ENCODE data around the gene DHPS. TPM values are rescaled to one million over a fixed set of nuclear protein-coding genes. Genes with fewer than 3 reads are reported as not detected.
"Not testable (repeated sequence)": the region's sequence is repeated elsewhere in the genome, so short reads cannot be mapped to it uniquely, and the experiment has no call there.

The DHPS gene
- total RNA-seq, 1 donor from 2014 or later: 55.3 TPM

GRCh38 chr19:12647490-12648071, 34.1 kb downstream of the DHPS start:
- Mint-ChIP-seq H3K27ac (ENCODE audit: unreplicated experiment) (no peak overlapping the region), H3K9me3 (ENCODE audit: unreplicated experiment) (no peaks in the 10 kb centered on the region), H3K4me1 (ENCODE audit: unreplicated experiment) (no peaks in the 10 kb centered on the region), H3K36me3 (ENCODE audit: low read depth, unreplicated experiment) (peaks cover 15% of the 10 kb centered on the region), H3K27me3 (ENCODE audit: unreplicated experiment) (peaks cover 15% of the 10 kb centered on the region), H3K4me3 (ENCODE audit: unreplicated experiment) (no peak overlapping the region)
- DNase-seq (ENCODE audit: low spot score): no peak
- TF ChIP-seq, protein P1, sequence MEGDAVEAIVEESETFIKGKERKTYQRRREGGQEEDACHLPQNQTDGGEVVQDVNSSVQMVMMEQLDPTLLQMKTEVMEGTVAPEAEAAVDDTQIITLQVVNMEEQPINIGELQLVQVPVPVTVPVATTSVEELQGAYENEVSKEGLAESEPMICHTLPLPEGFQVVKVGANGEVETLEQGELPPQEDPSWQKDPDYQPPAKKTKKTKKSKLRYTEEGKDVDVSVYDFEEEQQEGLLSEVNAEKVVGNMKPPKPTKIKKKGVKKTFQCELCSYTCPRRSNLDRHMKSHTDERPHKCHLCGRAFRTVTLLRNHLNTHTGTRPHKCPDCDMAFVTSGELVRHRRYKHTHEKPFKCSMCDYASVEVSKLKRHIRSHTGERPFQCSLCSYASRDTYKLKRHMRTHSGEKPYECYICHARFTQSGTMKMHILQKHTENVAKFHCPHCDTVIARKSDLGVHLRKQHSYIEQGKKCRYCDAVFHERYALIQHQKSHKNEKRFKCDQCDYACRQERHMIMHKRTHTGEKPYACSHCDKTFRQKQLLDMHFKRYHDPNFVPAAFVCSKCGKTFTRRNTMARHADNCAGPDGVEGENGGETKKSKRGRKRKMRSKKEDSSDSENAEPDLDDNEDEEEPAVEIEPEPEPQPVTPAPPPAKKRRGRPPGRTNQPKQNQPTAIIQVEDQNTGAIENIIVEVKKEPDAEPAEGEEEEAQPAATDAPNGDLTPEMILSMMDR (IDR thresholded peaks at IDR 0.05; ENCODE audit: unreplicated experiment): no peak

DNA sequence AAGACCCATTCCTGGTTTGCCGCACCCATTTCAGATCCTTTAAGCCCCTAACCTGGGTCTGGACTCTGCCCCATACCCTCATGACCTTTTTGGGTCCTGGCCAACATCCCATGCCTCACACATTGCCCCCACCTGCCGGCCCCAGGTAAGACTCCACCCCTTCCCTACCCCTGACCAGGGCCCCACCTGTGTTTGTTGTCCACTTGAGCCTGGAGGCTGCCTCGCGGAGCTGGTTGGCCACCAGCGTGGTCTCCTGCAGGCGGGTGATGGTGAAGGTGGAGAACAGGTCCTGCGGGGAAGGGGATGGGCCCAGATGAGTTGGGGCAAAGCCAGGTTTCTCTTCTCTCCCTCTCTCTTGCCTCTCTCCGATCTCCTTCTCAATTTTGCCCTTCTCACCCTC, 34.6 kb downstream of the DHPS start:
- DNase-seq (ENCODE audit: low spot score): no peak
- Mint-ChIP-seq H3K27me3 (ENCODE audit: unreplicated experiment) (peaks cover 15% of the 10 kb centered on the region), H3K36me3 (ENCODE audit: low read depth, unreplicated experiment) (peaks cover 14% of the 10 kb centered on the region), H3K9me3 (ENCODE audit: unreplicated experiment) (no peaks in the 10 kb centered on the region), H3K4me3 (ENCODE audit: unreplicated experiment) (no peak overlapping the region), H3K27ac (ENCODE audit: unreplicated experiment) (no peak overlapping the region), H3K4me1 (ENCODE audit: unreplicated experiment) (no peaks in the 10 kb centered on the region)
- TF ChIP-seq, protein P1 (IDR thresholded peaks at IDR 0.05; ENCODE audit: unreplicated experiment): no peak

DNA sequence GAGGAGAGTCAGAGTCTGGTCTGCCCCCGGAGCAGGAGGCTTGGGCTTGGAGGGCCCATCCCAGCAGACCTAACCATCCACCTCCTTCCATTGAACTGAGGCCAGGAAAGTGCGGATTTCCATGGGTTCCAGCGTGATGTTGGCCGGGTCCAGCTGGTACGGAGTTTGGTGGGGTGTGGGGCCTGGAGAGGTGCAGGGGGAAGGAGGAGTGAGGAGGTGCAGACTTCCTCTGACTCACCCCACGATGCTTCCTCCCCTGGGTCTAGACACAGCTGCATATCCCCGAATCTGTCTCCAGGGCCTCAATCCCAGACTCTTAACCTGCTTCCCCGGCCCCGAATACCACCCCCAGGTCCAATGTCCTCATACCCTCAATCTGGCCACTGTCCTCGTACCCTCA, 35.1 kb downstream of the DHPS start:
- H3K9me3 Mint-ChIP-seq (ENCODE audit: unreplicated experiment): no peaks in the 10 kb centered on the region
- no peak overlapping the region for H3K4me3 Mint-ChIP-seq (ENCODE audit: unreplicated experiment)
- TF ChIP-seq, protein P1 (IDR thresholded peaks at IDR 0.05; ENCODE audit: unreplicated experiment): no peak
- peaks cover 11% of the 10 kb centered on the region for H3K36me3 Mint-ChIP-seq (ENCODE audit: low read depth, unreplicated experiment)
- no peak overlapping the region for H3K27ac Mint-ChIP-seq (ENCODE audit: unreplicated experiment)
- H3K4me1 Mint-ChIP-seq (ENCODE audit: unreplicated experiment): no peaks in the 10 kb centered on the region
- DNase-seq (ENCODE audit: low spot score): no peak
- H3K27me3 Mint-ChIP-seq (ENCODE audit: unreplicated experiment): peaks cover 15% of the 10 kb centered on the region

GRCh38 chr19:12643716-12644115, 38.0 kb downstream of the DHPS start:
- peaks cover 19% of the 10 kb centered on the region for H3K27me3 Mint-ChIP-seq (ENCODE audit: unreplicated experiment)
- H3K4me1 Mint-ChIP-seq (ENCODE audit: unreplicated experiment); H3K4me3 Mint-ChIP-seq (ENCODE audit: unreplicated experiment); H3K27ac Mint-ChIP-seq (ENCODE audit: unreplicated experiment); H3K9me3 Mint-ChIP-seq (ENCODE audit: unreplicated experiment); H3K36me3 Mint-ChIP-seq (ENCODE audit: low read depth, unreplicated experiment); DNase-seq (ENCODE audit: low spot score): not testable (repeated sequence)

- H3K4me1 Mint-ChIP-seq (ENCODE audit: unreplicated experiment): peaks cover 5% of the 10 kb centered on the region
- H3K9me3 Mint-ChIP-seq (ENCODE audit: unreplicated experiment): no peaks in the 10 kb centered on the region
- H3K27ac Mint-ChIP-seq (ENCODE audit: unreplicated experiment): no peak overlapping the region
- no peak overlapping the region for H3K4me3 Mint-ChIP-seq (ENCODE audit: unreplicated experiment)
- TF ChIP-seq, protein P1 (IDR thresholded peaks at IDR 0.05; ENCODE audit: unreplicated experiment): no peak
- peaks cover 7% of the 10 kb centered on the region for H3K36me3 Mint-ChIP-seq (ENCODE audit: low read depth, unreplicated experiment)
- no peak for DNase-seq (ENCODE audit: low spot score)
- peaks cover 18% of the 10 kb centered on the region for H3K27me3 Mint-ChIP-seq (ENCODE audit: unreplicated experiment)
These were observed 39.2 kb downstream of the DHPS start for GRCh38 chr19:12642506-12642905.

Measured in endothelial cell (in vitro differentiated cells).